Testis (tissue), 2 donors: ENCODE measurements around the gene MEI4.

ENCODE experiments used
- POLR2A ChIP-seq: fragments of 450-650 bp; IDR thresholded peaks from one replicate; pipeline ENCODE4 v1.6.1; 2017; ENCODE audit warnings: antibody characterized with exemption, mild to moderate bottlenecking, moderate library complexity
- TF ChIP-seq, protein P1 (sequence below), 3 experiments: fragments of 450-650 bp in 2 of 3; fragments of 200-600 bp in 1 of 3; sonication (generic) in 1 of 3; IDR thresholded peaks; one replicate each; pipeline ENCODE4 v1.5.1; 2016 to 2019; ENCODE audit warnings: antibody characterized with exemption in 3 of 3, mild to moderate bottlenecking in 2 of 3, moderate library complexity in 1 of 3

- TF ChIP-seq, protein P1, sequence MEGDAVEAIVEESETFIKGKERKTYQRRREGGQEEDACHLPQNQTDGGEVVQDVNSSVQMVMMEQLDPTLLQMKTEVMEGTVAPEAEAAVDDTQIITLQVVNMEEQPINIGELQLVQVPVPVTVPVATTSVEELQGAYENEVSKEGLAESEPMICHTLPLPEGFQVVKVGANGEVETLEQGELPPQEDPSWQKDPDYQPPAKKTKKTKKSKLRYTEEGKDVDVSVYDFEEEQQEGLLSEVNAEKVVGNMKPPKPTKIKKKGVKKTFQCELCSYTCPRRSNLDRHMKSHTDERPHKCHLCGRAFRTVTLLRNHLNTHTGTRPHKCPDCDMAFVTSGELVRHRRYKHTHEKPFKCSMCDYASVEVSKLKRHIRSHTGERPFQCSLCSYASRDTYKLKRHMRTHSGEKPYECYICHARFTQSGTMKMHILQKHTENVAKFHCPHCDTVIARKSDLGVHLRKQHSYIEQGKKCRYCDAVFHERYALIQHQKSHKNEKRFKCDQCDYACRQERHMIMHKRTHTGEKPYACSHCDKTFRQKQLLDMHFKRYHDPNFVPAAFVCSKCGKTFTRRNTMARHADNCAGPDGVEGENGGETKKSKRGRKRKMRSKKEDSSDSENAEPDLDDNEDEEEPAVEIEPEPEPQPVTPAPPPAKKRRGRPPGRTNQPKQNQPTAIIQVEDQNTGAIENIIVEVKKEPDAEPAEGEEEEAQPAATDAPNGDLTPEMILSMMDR (IDR thresholded peaks at IDR 0.05), result no peak
- TF ChIP-seq POLR2A, result no peak
These were observed 231.0 kb downstream of the MEI4 start for GRCh38 chr6:77883851-77884250.
